GM12865 (cell line): Measurements from ENCODE around the gene FAM50A.
"Not testable (repeated sequence)": the region's sequence is repeated elsewhere in the genome, so short reads cannot be mapped to it uniquely, and the experiment has no call there.

Experiments
- DNase-seq: peaks from one replicate; pipeline ENCODE4 v3.0.0; 2010; ENCODE audit warnings: low read depth
- H3K4me3 ChIP-seq: 2 replicates; pipeline ENCODE4 v1.5.1; 2011; ENCODE audit warnings: mild to moderate bottlenecking, low read depth, low read length, control low read depth
- CTCF ChIP-seq: IDR thresholded peaks from 2 replicates; pipeline ENCODE4 v1.5.1; 2011; ENCODE audit warnings: low read length, control low read depth, low read depth, inconsistent platforms; ENCODE audit not compliant: insufficient read depth; ENCODE audit errors: missing control alignments

FAM50A gene, protein sequence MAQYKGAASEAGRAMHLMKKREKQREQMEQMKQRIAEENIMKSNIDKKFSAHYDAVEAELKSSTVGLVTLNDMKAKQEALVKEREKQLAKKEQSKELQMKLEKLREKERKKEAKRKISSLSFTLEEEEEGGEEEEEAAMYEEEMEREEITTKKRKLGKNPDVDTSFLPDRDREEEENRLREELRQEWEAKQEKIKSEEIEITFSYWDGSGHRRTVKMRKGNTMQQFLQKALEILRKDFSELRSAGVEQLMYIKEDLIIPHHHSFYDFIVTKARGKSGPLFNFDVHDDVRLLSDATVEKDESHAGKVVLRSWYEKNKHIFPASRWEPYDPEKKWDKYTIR

DNA sequence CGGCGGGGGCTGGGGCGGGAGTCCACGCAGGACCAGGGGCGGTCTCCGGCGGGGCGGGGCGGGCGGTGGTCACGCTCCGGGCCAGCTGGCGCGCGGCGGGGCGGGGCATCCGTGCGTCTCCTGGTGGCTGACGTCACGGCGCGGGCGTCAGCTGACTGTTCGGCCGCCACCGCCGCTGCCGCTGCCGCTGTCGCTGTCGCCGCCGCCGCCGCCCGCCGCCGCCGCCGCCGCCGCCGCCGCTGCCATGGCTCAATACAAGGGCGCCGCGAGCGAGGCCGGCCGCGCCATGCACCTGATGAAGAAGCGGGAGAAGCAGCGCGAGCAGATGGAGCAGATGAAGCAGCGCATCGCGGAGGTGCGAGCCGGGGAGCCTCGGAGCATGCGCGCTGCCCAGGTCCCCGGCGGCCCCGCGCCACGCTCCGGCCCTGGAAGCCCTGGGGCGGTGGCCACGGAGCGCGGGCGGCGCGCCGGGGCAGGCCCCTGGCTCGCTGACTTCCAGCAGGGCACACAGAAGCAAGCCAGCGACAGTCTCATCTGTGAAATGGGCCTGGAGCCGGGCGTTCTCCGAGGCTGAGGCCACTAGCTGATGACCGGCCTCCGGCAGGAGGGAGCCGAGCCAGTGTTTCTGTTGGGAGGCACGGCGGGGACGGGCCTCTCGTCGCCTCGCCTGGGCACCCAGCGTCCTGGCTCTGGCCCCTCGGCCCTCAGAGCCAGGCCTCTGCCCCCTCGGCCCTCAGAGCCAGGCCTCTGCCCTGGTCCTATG lies at the start of gene FAM50A:
Gene FAM50A (plus strand): TSS at position 150 of the 763 bp plus-strand sequence. CDS start 95 bp downstream, at position 245.
- H3K4me3 ChIP-seq = peak within 1 kb of the TSS; percentile 68
- DNase-seq = peak; percentile 74
- no peak for TF ChIP-seq CTCF

- DNase-seq, H3K4me3 ChIP-seq: not testable (repeated sequence)
These were observed 47.6 kb upstream of the FAM50A start for GRCh38 chrX:154396363-154396762.

DNA sequence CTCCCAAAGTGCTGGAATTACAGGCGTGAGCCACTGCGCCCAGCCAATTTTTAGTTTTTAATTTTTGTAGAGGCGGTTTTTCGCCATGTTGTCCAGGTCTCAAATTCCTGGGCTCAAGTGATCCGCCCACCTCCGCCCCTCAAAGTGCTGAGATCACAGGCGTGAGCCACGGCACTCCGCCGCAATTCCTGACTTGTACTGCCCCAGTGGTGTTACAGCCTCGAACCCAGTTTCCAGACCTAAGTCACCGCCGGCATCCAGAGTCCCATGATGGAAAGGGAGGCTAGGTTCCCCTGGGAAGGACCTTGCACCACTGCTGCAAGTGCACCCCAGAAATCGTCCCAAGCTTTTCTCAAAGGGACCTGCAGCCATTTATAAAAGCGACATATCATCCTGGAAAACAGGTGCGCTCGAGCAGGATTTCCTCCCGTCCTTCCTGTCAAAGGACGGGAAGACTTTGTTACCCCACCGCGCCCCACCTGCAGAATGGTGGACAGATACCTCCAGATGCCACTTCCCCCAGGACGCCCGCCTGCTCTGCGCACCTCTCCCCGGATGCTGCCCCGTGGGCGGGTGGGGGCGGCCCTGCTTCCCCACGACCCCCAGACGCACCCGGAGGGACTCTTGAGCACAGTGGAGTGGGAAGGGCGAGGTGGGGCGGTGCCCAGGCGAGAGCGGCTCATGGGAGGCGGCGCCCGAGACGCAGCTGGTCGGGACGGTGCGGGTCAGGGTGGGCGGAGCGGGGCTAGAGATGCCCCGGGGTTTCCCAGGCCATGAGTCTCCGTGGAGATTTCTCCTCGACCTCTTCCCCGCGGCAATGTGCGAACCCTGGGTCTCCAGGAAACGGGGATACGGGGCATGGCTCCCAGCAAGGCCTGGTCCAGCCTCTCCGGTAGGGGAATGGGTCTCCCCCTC lies 46.7 kb upstream of the FAM50A start:
- no peak for TF ChIP-seq CTCF
- DNase-seq = peak; percentile 85
- peak overlapping the region; percentile 83 for H3K4me3 ChIP-seq

DNA sequence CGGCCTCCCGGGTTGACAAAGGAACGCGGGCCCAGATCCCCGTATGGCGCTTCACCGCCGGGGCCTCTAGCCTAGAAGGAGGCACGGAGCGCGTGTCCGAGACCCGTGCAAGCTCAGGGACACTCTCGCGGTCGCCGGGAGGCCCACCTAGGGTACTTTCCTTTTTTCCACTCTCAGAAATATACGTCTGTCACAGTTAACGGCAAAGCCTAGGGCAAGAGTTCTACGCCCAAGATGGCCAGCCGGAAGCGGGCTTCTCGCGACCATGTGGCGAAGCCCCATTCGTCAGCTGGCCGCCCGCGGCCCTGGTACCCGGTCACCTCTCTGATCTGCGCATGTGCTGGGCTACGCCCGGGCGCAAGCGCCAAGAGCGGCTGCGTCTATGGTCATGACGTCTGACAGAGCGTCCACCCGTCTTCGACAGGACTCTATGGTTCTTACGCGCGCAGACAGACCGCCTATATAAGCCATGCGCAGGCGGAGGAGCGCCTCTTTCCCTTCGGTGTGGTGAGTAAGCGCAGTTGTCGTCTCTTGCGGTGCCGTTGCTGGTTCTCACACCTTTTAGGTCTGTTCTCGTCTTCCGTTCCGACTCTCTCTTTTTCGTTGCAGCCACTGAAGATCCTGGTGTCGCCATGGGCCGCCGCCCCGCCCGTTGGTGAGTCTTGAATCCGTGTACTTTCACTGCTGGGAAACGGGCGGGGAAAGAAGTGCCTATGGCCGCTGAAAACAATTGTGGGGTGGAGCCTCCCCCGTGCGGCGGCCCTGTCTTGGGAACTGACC lies 45.9 kb upstream of the FAM50A start, which contains the start of gene RPL10:
Gene RPL10 (plus strand): TSS at position 490 of the 780 bp plus-strand sequence. CDS start 143 bp downstream, at position 633.
- peak; percentile 98 for DNase-seq
- TF ChIP-seq CTCF = no peak

DNA sequence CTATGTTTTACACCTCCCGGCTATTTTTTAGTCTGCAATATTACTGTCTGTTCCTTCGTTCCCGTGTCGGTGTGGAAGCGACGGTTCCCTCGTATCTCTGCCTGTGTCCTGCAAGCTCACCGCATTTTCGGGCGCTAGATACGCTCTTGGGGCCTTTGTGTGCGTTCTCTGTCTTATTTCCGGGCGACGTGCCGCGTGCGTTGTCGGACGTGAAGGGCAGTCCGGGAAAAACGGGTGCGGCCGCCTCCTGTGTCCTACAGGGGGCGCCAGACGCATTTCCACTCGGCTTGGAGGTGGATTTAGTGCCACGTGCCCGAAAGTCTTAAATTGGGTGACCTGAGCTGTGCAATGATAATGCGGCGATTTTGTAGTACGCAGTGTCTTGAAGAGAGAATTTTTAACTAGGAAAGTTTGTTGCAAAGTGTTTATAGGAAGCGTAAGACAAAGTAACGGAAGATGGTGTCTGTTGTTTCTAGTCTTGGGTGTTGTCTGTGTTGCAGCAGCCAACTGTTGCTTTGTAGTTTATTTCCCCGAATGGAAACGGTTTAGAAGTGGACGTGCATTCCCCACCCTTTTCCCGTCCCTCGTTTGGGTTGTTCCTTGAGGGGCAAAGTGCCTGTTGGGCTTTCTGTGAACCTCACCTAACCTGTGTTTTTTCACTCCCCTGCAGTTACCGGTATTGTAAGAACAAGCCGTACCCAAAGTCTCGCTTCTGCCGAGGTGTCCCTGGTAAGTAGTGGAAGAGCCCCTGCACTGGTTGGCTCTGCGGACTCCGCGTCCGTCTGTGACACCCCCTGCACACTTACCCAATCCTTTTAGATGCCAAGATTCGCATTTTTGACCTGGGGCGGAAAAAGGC lies 45.0 kb upstream of the FAM50A start:
- DNase-seq = peak; percentile 91
- peak overlapping the region; percentile 78 for H3K4me3 ChIP-seq
- peak; percentile 68 for TF ChIP-seq CTCF

More for the DNA sequence above, 45.9 kb upstream of the FAM50A start, which contains the start of gene RPL10:
- peak within 1 kb of the TSS; percentile 83 for H3K4me3 ChIP-seq
